Neuronal stem cell (in vitro differentiated cells): ENCODE results near the gene HAND2.

ENCODE experiments used
- DNase-seq: peaks from one replicate; pipeline ENCODE4 v3.0.0-alpha.2; 2013; ENCODE audit warnings: low spot score
- H2AFZ ChIP-seq: one replicate; pipeline ENCODE4 v1.6.1; 2013; ENCODE audit warnings: mild to moderate bottlenecking, low read length, inconsistent platforms
- H2AK5ac ChIP-seq: 2 replicates; pipeline ENCODE4 v1.6.1; 2013; ENCODE audit warnings: low read depth, mild to moderate bottlenecking, inconsistent platforms, low read length, moderate library complexity, mixed read lengths
- H2BK120ac ChIP-seq: 2 replicates; pipeline ENCODE4 v1.6.1; 2013; ENCODE audit warnings: low read depth, mild to moderate bottlenecking, inconsistent platforms, low read length, moderate library complexity, mixed read lengths
- H2BK12ac ChIP-seq: one replicate; pipeline ENCODE4 v1.6.1; 2013; ENCODE audit warnings: low read length, inconsistent platforms
- H2BK15ac ChIP-seq: 2 replicates; pipeline ENCODE4 v1.6.1; 2013; ENCODE audit warnings: mild to moderate bottlenecking, low read length, inconsistent platforms, mixed read lengths
- H2BK5ac ChIP-seq: one replicate; pipeline ENCODE4 v1.6.1; 2013; ENCODE audit warnings: inconsistent platforms, mild to moderate bottlenecking, low read length, moderate library complexity
- H3K14ac ChIP-seq: one replicate; pipeline ENCODE4 v1.6.1; 2013; ENCODE audit warnings: low read length, inconsistent platforms
- H3K18ac ChIP-seq: 2 replicates; pipeline ENCODE4 v1.6.1; 2013; ENCODE audit warnings: low read length, inconsistent platforms
- H3K23ac ChIP-seq: 2 replicates; pipeline ENCODE4 v1.6.1; 2013; ENCODE audit warnings: low read depth, mild to moderate bottlenecking, mixed read lengths, low read length, inconsistent platforms; ENCODE audit not compliant: poor library complexity
- H3K27ac ChIP-seq: replicated peaks from 3 replicates; pipeline ENCODE4 v1.5.1; 2013; ENCODE audit warnings: low read length, inconsistent platforms
- H3K27me3 ChIP-seq, 3 experiments: 2 replicates each; pipeline ENCODE4 v1.6.1; 2013; ENCODE audit warnings: low read length in 3 of 3, mild to moderate bottlenecking in 2 of 3, inconsistent platforms in 1 of 3, low read depth in 1 of 3, mixed read lengths in 1 of 3, moderate library complexity in 1 of 3; ENCODE audit not compliant: control insufficient read depth in 3 of 3, insufficient read depth in 3 of 3
- H3K36me3 ChIP-seq, 2 donors: replicated peaks in 1 of 2; 2 replicates each; pipeline ENCODE4 v1.6.1; 2013; ENCODE audit warnings: low read length in 2 of 2; ENCODE audit not compliant: control insufficient read depth in 2 of 2, insufficient read depth in 2 of 2
- H3K4ac ChIP-seq: 2 replicates; pipeline ENCODE4 v1.6.1; 2013; ENCODE audit warnings: inconsistent platforms, mild to moderate bottlenecking, low read length, moderate library complexity
- H3K4me1 ChIP-seq, 2 donors: 1 replicate in 1 of 2; 2 replicates in 1 of 2; pipeline ENCODE4 v1.6.1; 2013; ENCODE audit warnings: low read length in 2 of 2, low read depth in 1 of 2; ENCODE audit not compliant: control insufficient read depth in 2 of 2, insufficient read depth in 1 of 2
- H3K4me2 ChIP-seq: one replicate; pipeline ENCODE4 v1.6.1; 2013; ENCODE audit warnings: mild to moderate bottlenecking, low read length, inconsistent platforms; ENCODE audit not compliant: insufficient read depth, poor library complexity, severe bottlenecking
- H3K4me3 ChIP-seq, 2 donors: 2 replicates each; pipeline ENCODE4 v1.5.1; 2013; ENCODE audit warnings: low read length in 2 of 2, mild to moderate bottlenecking in 2 of 2, inconsistent platforms in 1 of 2, moderate library complexity in 1 of 2
- H3K79me1 ChIP-seq: one replicate; pipeline ENCODE4 v1.6.1; 2013; ENCODE audit warnings: low read depth, mild to moderate bottlenecking, inconsistent platforms, low read length, moderate library complexity
- H3K9ac ChIP-seq: one replicate; pipeline ENCODE4 v1.6.1; 2013; ENCODE audit warnings: mild to moderate bottlenecking, low read depth, low read length, inconsistent platforms; ENCODE audit not compliant: poor library complexity
- H3K9me3 ChIP-seq, 2 donors: replicated peaks in 1 of 2; 2 replicates each; pipeline versions ENCODE3 to v1.6.1; 2013; ENCODE audit warnings: low read length in 2 of 2, mild to moderate bottlenecking in 2 of 2, inconsistent platforms in 1 of 2, low read depth in 1 of 2, mixed read lengths in 1 of 2, moderate library complexity in 1 of 2; ENCODE audit not compliant: control insufficient read depth in 2 of 2, insufficient read depth in 1 of 2
- H4K8ac ChIP-seq: one replicate; pipeline ENCODE4 v1.6.1; 2013; ENCODE audit warnings: low read depth, mild to moderate bottlenecking, inconsistent platforms, low read length, moderate library complexity
- H4K91ac ChIP-seq: one replicate; pipeline ENCODE4 v1.6.1; 2013; ENCODE audit warnings: low read length, low read depth, mild to moderate bottlenecking, inconsistent platforms; ENCODE audit not compliant: poor library complexity
- WGBS, 2 donors: extraction: QIAGEN DNeasy Blood & Tissue Kit; methylation state at CpG; one replicate each; pipeline ENCODE4 v1.1.7; 2013; ENCODE audit warnings: missing lambda C conversion rate in 2 of 2, mixed read lengths in 1 of 2; ENCODE audit not compliant: insufficient read length in 2 of 2, insufficient replicate concordance in 1 of 2; ENCODE audit errors: extremely low coverage in 2 of 2; 5-methylcytosine and 5-hydroxymethylcytosine counted together

Gene HAND2

DNA sequence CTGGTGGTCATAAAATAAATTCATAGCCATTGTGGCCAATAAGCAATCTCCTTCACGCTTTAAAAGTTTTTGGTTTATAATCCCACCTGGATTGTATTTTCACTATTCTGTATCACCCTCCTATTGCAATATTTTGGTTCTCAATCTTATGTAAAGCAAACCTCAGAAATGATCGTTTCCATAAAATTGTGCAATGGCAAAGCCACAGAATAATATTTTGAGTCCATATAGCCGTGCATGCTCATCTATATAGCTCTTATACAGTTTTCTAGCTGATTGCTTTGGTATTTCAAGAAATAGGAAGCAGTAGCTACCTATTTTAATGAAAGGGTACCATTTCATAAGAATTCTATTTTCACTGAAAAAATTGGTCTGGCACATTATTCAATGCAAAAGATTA is 10.0 kb upstream of the HAND2 start:
- Histone ChIP-seq H2BK5ac (no peak overlapping the region), H2BK15ac (no peak overlapping the region), H3K27me3 (peaks cover 10 to 83% (median 49%) of the 10 kb centered on the region in 3 experiments), H3K4me1 (peaks cover 3 to 8% of the 10 kb centered on the region in 2 donors), H3K4me2 (no peak overlapping the region), H2BK120ac (no peak overlapping the region), H3K79me1 (no peaks in the 10 kb centered on the region), H2BK12ac (no peak overlapping the region), H4K8ac (no peak overlapping the region), H3K14ac (no peak overlapping the region), H3K4ac (no peak overlapping the region), H4K91ac (no peak overlapping the region), H3K27ac (no peak overlapping the region), H3K18ac (no peak overlapping the region), H2AFZ (no peak overlapping the region), H3K9me3 (peaks cover 5 to 9% of the 10 kb centered on the region in 2 donors), H3K4me3 (no peak overlapping the region), H3K36me3 (no peaks in the 10 kb centered on the region), H2AK5ac (no peak overlapping the region), H3K9ac (no peak overlapping the region), H3K23ac (no peak overlapping the region)
- DNase-seq = no peak
- no CpG with 5 or more reads among the region's 3 CpGs for WGBS, 2 donors

DNA sequence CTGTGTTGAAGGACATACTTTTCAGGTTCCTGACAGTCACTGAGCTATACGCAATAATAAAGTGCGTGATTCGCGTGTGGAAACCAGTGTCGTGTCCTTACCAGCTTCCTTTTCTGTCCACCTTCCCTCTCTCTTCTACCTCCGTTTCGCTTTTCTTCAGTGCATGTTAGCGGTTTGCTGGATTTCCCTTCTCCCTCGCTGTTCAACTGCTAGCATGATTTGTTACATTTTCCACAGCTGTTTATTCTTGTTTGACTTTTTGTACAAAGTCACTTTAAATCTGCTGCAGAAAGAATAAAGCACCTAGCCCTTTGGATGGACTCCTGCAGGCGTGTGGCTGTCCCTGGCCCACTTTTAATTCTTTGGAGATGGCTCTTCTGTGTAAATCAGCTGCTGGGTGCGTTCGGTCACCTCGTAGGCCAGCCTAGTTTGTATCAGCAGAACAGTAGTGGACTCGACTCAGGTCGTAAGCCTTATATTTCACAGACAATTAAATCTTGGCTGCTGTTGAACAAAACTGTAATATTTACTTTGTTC is 8.9 kb upstream of the HAND2 start:
- Histone ChIP-seq H3K9ac (no peak overlapping the region), H2BK120ac (no peak overlapping the region), H4K8ac (no peak overlapping the region), H4K91ac (no peak overlapping the region), H3K4me3 (no peak overlapping the region), H3K36me3 (no peaks in the 10 kb centered on the region), H3K79me1 (no peaks in the 10 kb centered on the region), H3K27me3 (peaks cover 14 to 93% (median 58%) of the 10 kb centered on the region in 3 experiments), H3K18ac (no peak overlapping the region), H3K14ac (no peak overlapping the region), H3K4ac (no peak overlapping the region), H3K27ac (no peak overlapping the region), H3K9me3 (peaks cover 5 to 9% of the 10 kb centered on the region in 2 donors), H3K4me2 (peak overlapping the region; percentile 59), H2BK12ac (no peak overlapping the region), H3K4me1 (peaks cover 3 to 8% of the 10 kb centered on the region in 2 donors), H2AFZ (peak overlapping the region; percentile 79), H2BK15ac (no peak overlapping the region), H2BK5ac (no peak overlapping the region), H3K23ac (no peak overlapping the region), H2AK5ac (no peak overlapping the region)
- no CpG with 5 or more reads among the region's 15 CpGs for WGBS, 2 donors
- peak; percentile 36 for DNase-seq

DNA sequence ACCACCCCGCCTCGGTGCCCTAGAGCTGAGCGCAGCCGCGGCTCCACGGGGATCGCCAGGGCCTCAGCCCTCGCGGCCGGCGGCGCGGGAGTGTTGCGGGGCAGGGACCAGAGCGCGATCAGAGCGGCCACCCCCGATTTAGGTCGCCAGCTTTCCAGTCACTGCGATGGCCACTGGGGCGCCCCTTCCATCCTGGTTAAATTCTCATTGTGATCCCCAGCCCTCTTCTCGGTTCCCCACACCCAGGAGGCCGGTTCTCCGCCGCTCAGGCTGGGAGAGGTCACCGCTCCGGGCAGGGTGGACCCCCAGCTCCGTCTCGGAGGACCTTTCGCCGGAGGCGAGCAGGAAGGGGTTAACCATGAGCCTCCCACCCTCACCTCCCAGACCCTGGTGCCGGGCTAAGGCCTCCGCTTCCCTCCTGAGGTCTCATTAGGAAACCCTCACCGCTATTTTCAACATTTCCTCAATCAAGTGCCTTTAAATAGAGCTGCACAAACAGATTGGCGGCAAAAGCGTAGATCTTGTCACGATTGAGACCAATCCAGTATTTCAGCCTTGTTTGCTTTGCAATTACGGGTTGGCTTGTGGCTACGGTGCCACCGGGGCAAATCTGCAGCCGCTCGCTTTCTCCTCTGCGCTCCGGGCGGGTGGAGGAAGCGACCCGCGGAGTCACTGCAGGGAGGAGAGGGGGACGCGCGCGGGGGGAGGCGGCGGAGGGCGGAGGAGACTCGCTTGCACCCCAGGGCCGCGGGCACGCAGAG is 8.3 kb upstream of the HAND2 start:
- no peak overlapping the region for H3K27ac ChIP-seq
- H3K4me3 ChIP-seq = peak overlapping the region in 1 of 2 donors; percentile 76
- H3K14ac ChIP-seq = no peak overlapping the region
- peak overlapping the region; percentile 79 for H2AFZ ChIP-seq
- H4K8ac ChIP-seq = no peak overlapping the region
- no peak overlapping the region for H2BK120ac ChIP-seq
- H2BK15ac ChIP-seq = no peak overlapping the region
- H3K4me1 ChIP-seq = peaks cover 3 to 8% of the 10 kb centered on the region in 2 donors
- H3K18ac ChIP-seq = peak overlapping the region; percentile 74
- peak overlapping the region; percentile 59 for H3K4me2 ChIP-seq
- no peak overlapping the region for H3K4ac ChIP-seq
- peak overlapping the region; percentile 11 for H2BK12ac ChIP-seq
- H4K91ac ChIP-seq = no peak overlapping the region
- H3K23ac ChIP-seq = no peak overlapping the region
- no peaks in the 10 kb centered on the region for H3K79me1 ChIP-seq
- peak overlapping the region; percentile 83 for H3K9ac ChIP-seq
- H3K27me3 ChIP-seq = peaks cover 17 to 95% (median 65%) of the 10 kb centered on the region in 3 experiments
- peak; percentile 43 for DNase-seq
- H2BK5ac ChIP-seq = no peak overlapping the region
- no CpG with 5 or more reads among the region's 60 CpGs for WGBS, 2 donors
- no peaks in the 10 kb centered on the region for H3K36me3 ChIP-seq
- H3K9me3 ChIP-seq = peaks cover 5 to 9% of the 10 kb centered on the region in 2 donors
- H2AK5ac ChIP-seq = no peak overlapping the region

DNA sequence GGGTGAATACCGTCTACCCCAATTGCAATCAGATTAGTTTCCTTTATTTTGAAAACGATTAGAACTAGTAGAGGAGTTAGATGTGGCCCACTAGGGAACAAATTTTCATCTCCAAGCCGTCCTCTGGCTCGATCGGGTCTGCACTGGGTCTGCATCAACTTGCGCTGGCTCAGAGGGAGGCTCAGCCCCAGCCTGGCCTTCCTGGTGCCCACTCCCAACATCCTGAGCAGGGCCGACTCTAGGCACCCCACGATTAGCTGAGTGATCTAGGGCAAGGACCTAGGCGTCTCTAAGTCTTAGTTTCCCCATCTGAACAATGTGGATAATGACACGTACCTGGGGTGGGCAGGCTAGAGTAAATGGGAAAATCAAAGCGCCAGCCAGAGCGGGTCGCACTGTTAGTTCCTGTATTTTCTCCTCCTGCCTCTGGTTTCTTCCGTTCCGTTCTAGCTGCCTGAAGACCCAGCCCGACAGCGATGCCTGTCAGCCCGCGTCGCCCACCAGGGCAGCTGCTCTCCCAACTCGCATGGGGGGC is 7.7 kb upstream of the HAND2 start:
- Histone ChIP-seq H3K23ac (no peak overlapping the region), H3K36me3 (no peaks in the 10 kb centered on the region), H3K79me1 (no peaks in the 10 kb centered on the region), H2AK5ac (no peak overlapping the region), H4K91ac (no peak overlapping the region), H2BK15ac (no peak overlapping the region), H3K4me3 (peak overlapping the region in 1 of 2 donors; percentile 76), H2BK5ac (no peak overlapping the region), H2BK120ac (no peak overlapping the region), H3K4ac (no peak overlapping the region), H3K18ac (peak overlapping the region; percentile 74), H3K27ac (no peak overlapping the region), H3K4me2 (peak overlapping the region; percentile 59), H3K14ac (no peak overlapping the region), H3K9ac (peak overlapping the region; percentile 83), H3K9me3 (peaks cover 6 to 12% of the 10 kb centered on the region in 2 donors), H2AFZ (peak overlapping the region; percentile 79), H3K27me3 (peaks cover 22 to 95% (median 71%) of the 10 kb centered on the region in 3 experiments), H2BK12ac (peak overlapping the region; percentile 11), H4K8ac (no peak overlapping the region), H3K4me1 (peaks cover 3 to 8% of the 10 kb centered on the region in 2 donors)
- WGBS, 2 donors = no CpG with 5 or more reads among the region's 21 CpGs
- DNase-seq = no peak
